ENCODE results near the gene CFAP97D2.

GRCh38 chr13:114241918-114242317 lies 62.9 kb downstream of the CFAP97D2 start:
- TF ChIP-seq EP300 (conservative IDR thresholded peaks at IDR 0.05; ENCODE audit: poor library complexity, severe bottlenecking) (no peak), POLR2AphosphoS5 (IDR thresholded peaks at IDR 0.05) (no peak), CTCF (IDR thresholded peaks at IDR 0.05; ENCODE audit: poor library complexity, severe bottlenecking) (no peak), SMC3 (conservative IDR thresholded peaks at IDR 0.05; ENCODE audit: poor library complexity) (no peak), TAF1 (IDR thresholded peaks at IDR 0.05; ENCODE audit: low read depth) (no peak), REST (IDR thresholded peaks at IDR 0.05; ENCODE audit: borderline replicate concordance) (no peak), EZH2 (IDR thresholded peaks at IDR 0.05; ENCODE audit: borderline replicate concordance, insufficient read depth, low read length, poor library complexity, severe bottlenecking) (no peak), RAD21 (conservative IDR thresholded peaks at IDR 0.05) (no peak), MXI1 (conservative IDR thresholded peaks at IDR 0.05; ENCODE audit: poor library complexity, severe bottlenecking) (no peak)

Data from neural cell (in vitro differentiated cells).